ENCODE results near the gene LDHAL6B.

DNA sequence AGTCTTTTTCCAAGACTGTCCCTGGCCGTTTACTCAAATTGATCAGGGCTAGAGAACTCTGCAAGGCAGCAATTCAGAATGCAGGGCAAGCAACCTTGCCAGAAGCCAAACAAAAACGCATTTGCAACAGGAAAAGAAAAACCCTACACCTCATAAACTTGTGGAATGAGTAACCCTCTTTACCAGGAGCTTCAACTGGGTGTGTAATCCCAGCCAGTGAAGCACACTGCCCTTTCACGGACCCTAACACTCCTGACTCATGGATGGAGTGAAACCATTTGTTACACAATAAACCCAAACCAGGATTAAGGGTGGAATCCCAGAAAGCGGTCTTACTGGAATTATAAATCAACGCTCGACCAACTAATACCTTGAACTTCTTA lies 14.8 kb upstream of the LDHAL6B start:
- TF ChIP-seq, protein P1, sequence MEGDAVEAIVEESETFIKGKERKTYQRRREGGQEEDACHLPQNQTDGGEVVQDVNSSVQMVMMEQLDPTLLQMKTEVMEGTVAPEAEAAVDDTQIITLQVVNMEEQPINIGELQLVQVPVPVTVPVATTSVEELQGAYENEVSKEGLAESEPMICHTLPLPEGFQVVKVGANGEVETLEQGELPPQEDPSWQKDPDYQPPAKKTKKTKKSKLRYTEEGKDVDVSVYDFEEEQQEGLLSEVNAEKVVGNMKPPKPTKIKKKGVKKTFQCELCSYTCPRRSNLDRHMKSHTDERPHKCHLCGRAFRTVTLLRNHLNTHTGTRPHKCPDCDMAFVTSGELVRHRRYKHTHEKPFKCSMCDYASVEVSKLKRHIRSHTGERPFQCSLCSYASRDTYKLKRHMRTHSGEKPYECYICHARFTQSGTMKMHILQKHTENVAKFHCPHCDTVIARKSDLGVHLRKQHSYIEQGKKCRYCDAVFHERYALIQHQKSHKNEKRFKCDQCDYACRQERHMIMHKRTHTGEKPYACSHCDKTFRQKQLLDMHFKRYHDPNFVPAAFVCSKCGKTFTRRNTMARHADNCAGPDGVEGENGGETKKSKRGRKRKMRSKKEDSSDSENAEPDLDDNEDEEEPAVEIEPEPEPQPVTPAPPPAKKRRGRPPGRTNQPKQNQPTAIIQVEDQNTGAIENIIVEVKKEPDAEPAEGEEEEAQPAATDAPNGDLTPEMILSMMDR (IDR thresholded peaks at IDR 0.05; ENCODE audit: control extremely low read depth in 1 of 3, insufficient read depth in 1 of 3, low read depth in 1 of 3, low read length in 3 of 3) = no peak
- TF ChIP-seq RAD21 (IDR thresholded peaks at IDR 0.05 in 1 of 2, conservative IDR thresholded peaks at IDR 0.05 in 1 of 2; ENCODE audit: low read depth in 2 of 2, low read length in 2 of 2) = no peak
- TF ChIP-seq HDAC2 (IDR thresholded peaks at IDR 0.05; ENCODE audit: borderline replicate concordance in 1 of 2, low read depth in 2 of 2, low read length in 2 of 2) = no peak
- TF ChIP-seq MAFK (IDR thresholded peaks at IDR 0.05; ENCODE audit: low read depth, low read length) = no peak
- no peak for TF ChIP-seq SP2 (IDR thresholded peaks at IDR 0.05; ENCODE audit: low read length)
- no peak for TF ChIP-seq POLR2AphosphoS5 (IDR thresholded peaks at IDR 0.05; ENCODE audit: low read depth, low read length)
- no peak for TF ChIP-seq TBP (IDR thresholded peaks at IDR 0.05; ENCODE audit: low read depth, low read length)
- TF ChIP-seq GABPA (IDR thresholded peaks at IDR 0.05; ENCODE audit: borderline replicate concordance, insufficient read depth, low read length) = no peak

Measured in H1 (cell line).